HepG2 (cell line): Measurements from ENCODE around the gene VEZF1. TPM values are rescaled to one million over a fixed set of nuclear protein-coding genes. Genes with fewer than 3 reads are reported as not detected.

ENCODE experiments used
- ARNT ChIP-seq: fragments of 450-650 bp; IDR thresholded peaks from 2 replicates; pipeline ENCODE4 v1.6.1; 2017
- ATF7 ChIP-seq, 2 experiments: fragments of 450-650 bp in 1 of 2; sonication (generic) in 1 of 2; formaldehyde crosslinking in 1 of 2; IDR thresholded peaks; 2 replicates each; pipeline versions ENCODE4 v1.4.0 to v1.6.1; 2016 to 2020; ENCODE audit warnings: antibody characterized with exemption in 1 of 2, mild to moderate bottlenecking in 1 of 2, missing genetic modification reagents in 1 of 2
- ATRX ChIP-seq: sonication (generic); formaldehyde crosslinking; IDR thresholded peaks from 2 replicates; pipeline ENCODE4 v1.4.0; 2020; ENCODE audit warnings: missing genetic modification reagents, borderline replicate concordance
- CHCHD3 ChIP-seq: sonication (generic); formaldehyde crosslinking; IDR thresholded peaks from 2 replicates; pipeline ENCODE4 v1.8.0; 2022; ENCODE audit warnings: mild to moderate bottlenecking, missing genetic modification reagents, moderate library complexity
- CREB1 ChIP-seq, 2 experiments: fragments of 450-650 bp in 1 of 2; IDR thresholded peaks; 2 replicates each; pipeline ENCODE4 v1.6.1; 2016 to 2017; ENCODE audit warnings: control low read depth in 1 of 2, mild to moderate bottlenecking in 1 of 2, missing compliant biosample characterization in 1 of 2, missing genetic modification characterization in 1 of 2
- FOXK1 ChIP-seq: sonication (generic); formaldehyde crosslinking; IDR thresholded peaks from 2 replicates; pipeline ENCODE4 v1.4.0; 2020; ENCODE audit warnings: low read depth, missing genetic modification reagents, borderline replicate concordance
- GTF3A ChIP-seq: sonication (generic); formaldehyde crosslinking; conservative IDR thresholded peaks from 2 replicates; pipeline ENCODE4 v1.4.0; 2020; ENCODE audit warnings: mild to moderate bottlenecking, missing genetic modification reagents
- ISL2 ChIP-seq: sonication (generic); formaldehyde crosslinking; IDR thresholded peaks from 2 replicates; pipeline ENCODE4 v1.5.0; 2020; ENCODE audit warnings: missing genetic modification reagents
- KLF16 ChIP-seq, 2 experiments: sonication (generic) in 1 of 2; formaldehyde crosslinking in 1 of 2; IDR thresholded peaks; 2 replicates each; pipeline versions ENCODE4 v1.6.1 to v1.8.0; 2016 to 2023; ENCODE audit warnings: missing genetic modification reagents in 2 of 2, missing compliant biosample characterization in 1 of 2
- MIER2 ChIP-seq: IDR thresholded peaks from 2 replicates; pipeline ENCODE4 v1.6.1; 2016; ENCODE audit warnings: missing biosample characterization, missing genetic modification reagents
- NFE2 ChIP-seq: sonication (generic); formaldehyde crosslinking; IDR thresholded peaks from 2 replicates; pipeline ENCODE4 v1.4.0; 2020; ENCODE audit warnings: missing genetic modification reagents
- NFIB ChIP-seq: sonication (generic); formaldehyde crosslinking; IDR thresholded peaks from 2 replicates; pipeline ENCODE4 v1.9.0; 2021; ENCODE audit warnings: missing genetic modification reagents, mild to moderate bottlenecking, borderline replicate concordance
- PAF1 ChIP-seq: IDR thresholded peaks from 2 replicates; pipeline ENCODE4 v1.6.1; 2016; ENCODE audit warnings: missing genetic modification reagents, missing compliant biosample characterization
- PPARG ChIP-seq: conservative IDR thresholded peaks from 2 replicates; pipeline ENCODE4 v1.6.1; 2016; ENCODE audit warnings: missing biosample characterization, missing genetic modification reagents
- THAP11 ChIP-seq: IDR thresholded peaks from 2 replicates; pipeline ENCODE4 v1.6.1; 2016; ENCODE audit warnings: missing biosample characterization, missing genetic modification reagents
- ZBTB49 ChIP-seq: sonication (generic); formaldehyde crosslinking; IDR thresholded peaks from 2 replicates; pipeline ENCODE4 v1.4.0; 2020; ENCODE audit warnings: missing genetic modification reagents, borderline replicate concordance
- ZHX1 ChIP-seq: sonication (generic); formaldehyde crosslinking; IDR thresholded peaks from 2 replicates; pipeline ENCODE4 v1.8.1; 2022; ENCODE audit warnings: low read depth, mild to moderate bottlenecking, missing genetic modification reagents
- ZNF329 ChIP-seq: sonication (generic); formaldehyde crosslinking; IDR thresholded peaks from 2 replicates; pipeline ENCODE4 v1.9.0; 2021; ENCODE audit warnings: low read depth, mild to moderate bottlenecking, missing genetic modification reagents
- ZNF335 ChIP-seq: sonication (generic); formaldehyde crosslinking; IDR thresholded peaks from 2 replicates; pipeline ENCODE4 v1.4.0; 2020; ENCODE audit warnings: missing genetic modification reagents
- ZNF704 ChIP-seq: sonication (generic); formaldehyde crosslinking; IDR thresholded peaks from 2 replicates; pipeline ENCODE4 v1.8.1; 2023; ENCODE audit warnings: mild to moderate bottlenecking, inconsistent platforms, moderate library complexity, missing genetic modification reagents, borderline replicate concordance
- ZNF737 ChIP-seq: sonication (generic); formaldehyde crosslinking; IDR thresholded peaks from 2 replicates; pipeline ENCODE4 v1.5.0; 2020; ENCODE audit warnings: missing genetic modification reagents, mild to moderate bottlenecking, borderline replicate concordance
- ZNF768 ChIP-seq: sonication (generic); formaldehyde crosslinking; IDR thresholded peaks from 2 replicates; pipeline ENCODE4 v1.4.0; 2020; ENCODE audit warnings: missing genetic modification reagents
- polyA plus RNA-seq, 8 experiments: library from polyadenylated mRNA; depleted of rRNA in 3 of 8; stranded (reverse) in 7 of 8; unstranded in 1 of 8; fragments of >200 nt; fragmentation: Illumina TruSeq in 4 of 8; extraction: Trizol in 4 of 8; gene quantifications; 2 replicates each; pipeline versions ENCODE4 v1.2.1 to v1.2.3, GENCODE V29; 2011 to 2016; ENCODE audit warnings: low read depth in 4 of 8, missing spikeins in 1 of 8, mixed read lengths in 1 of 8; ENCODE audit not compliant: insufficient read depth in 1 of 8
- total RNA-seq, 5 experiments: library from RNA; depleted of rRNA; stranded (reverse); fragments of >200 nt; fragmentation: Illumina TruSeq; extraction: Trizol; gene quantifications; 2 replicates each; pipeline ENCODE4 v1.2.3, GENCODE V29; 2016; ENCODE audit warnings: low read depth in 1 of 5

VEZF1 gene
- total and polyA plus RNA-seq, 2 of the 13 experiments (the other 11 are each of a cell fraction or from before 2014, with no cell fraction given): 45.9 to 49.7 TPM

- 0 out of 2 replicates have a peak, but pooled peaks have one; percentile 37 for TF ChIP-seq MIER2 (CRISPR knock-in tag)
- no peak for TF ChIP-seq CHCHD3 (CRISPR knock-in tag)
- TF ChIP-seq ISL2 (CRISPR knock-in tag): 0 out of 2 replicates have a peak, but pooled peaks have one; percentile 12
- TF ChIP-seq GTF3A: 0 out of 2 replicates have a peak, but pooled peaks have one; percentile 32
- TF ChIP-seq ZNF737: no peak
- peak; percentile 29; the same call in 1 of the 2 replicates for TF ChIP-seq PPARG
- TF ChIP-seq CREB1 (IDR thresholded peaks at IDR 0.05): no peak
- TF ChIP-seq CREB1 (CRISPR knock-in tag; IDR thresholded peaks at IDR 0.05): no peak
- no peak for TF ChIP-seq ARNT
- TF ChIP-seq ZBTB49 (CRISPR knock-in tag): no peak
- 0 out of 2 replicates have a peak, but pooled peaks have one; percentile 44 for TF ChIP-seq ZNF335
- TF ChIP-seq ZHX1 (CRISPR knock-in tag): no peak
- no peak for TF ChIP-seq ZNF704 (CRISPR knock-in tag)
- TF ChIP-seq ZNF768 (CRISPR knock-in tag): no peak
- TF ChIP-seq ATF7 (IDR thresholded peaks at IDR 0.05): no peak
- TF ChIP-seq ATF7 (CRISPR knock-in tag; IDR thresholded peaks at IDR 0.05): no peak
- TF ChIP-seq ZNF329: no peak
- TF ChIP-seq NFIB (CRISPR knock-in tag): no peak
- no peak for TF ChIP-seq THAP11 (CRISPR knock-in tag)
- no peak for TF ChIP-seq ATRX (CRISPR knock-in tag)
- TF ChIP-seq NFE2 (CRISPR knock-in tag): no peak
- peak in 1 of 2 experiments; percentile 53; a peak in 1 of 4 replicates for TF ChIP-seq KLF16 (CRISPR knock-in tag; IDR thresholded peaks at IDR 0.05)
- 0 out of 2 replicates have a peak, but pooled peaks have one; percentile 35 for TF ChIP-seq FOXK1 (CRISPR knock-in tag)
- peak; percentile 96 for TF ChIP-seq PAF1 (CRISPR knock-in tag)
Observed at GRCh38 chr17:57995076-57995956, 7.3 kb upstream of the VEZF1 start (continued).
